Skeletal muscle tissue (tissue), 4 donors: ENCODE measurements around the gene SHTN1. TPM values are rescaled to one million over a fixed set of nuclear protein-coding genes. Genes with fewer than 3 reads are reported as not detected.

ENCODE experiments used
- H3K27ac ChIP-seq: one replicate; pipeline ENCODE4 v1.7.0; 2013; ENCODE audit warnings: mild to moderate bottlenecking, low read depth, low read length, inconsistent platforms
- H3K27me3 ChIP-seq, 3 donors: one replicate each; pipeline ENCODE4 v1.7.0; 2013; ENCODE audit warnings: low read length in 3 of 3; ENCODE audit not compliant: control insufficient read depth in 3 of 3, insufficient read depth in 3 of 3
- H3K36me3 ChIP-seq, 3 donors: one replicate each; pipeline ENCODE4 v1.7.0; 2013; ENCODE audit warnings: low read length in 3 of 3; ENCODE audit not compliant: control insufficient read depth in 3 of 3, insufficient read depth in 3 of 3
- H3K4me1 ChIP-seq, 3 donors: one replicate each; pipeline ENCODE4 v1.7.0; 2013; ENCODE audit warnings: low read length in 3 of 3, mild to moderate bottlenecking in 3 of 3; ENCODE audit not compliant: control insufficient read depth in 3 of 3, insufficient read depth in 3 of 3
- H3K4me3 ChIP-seq, 3 donors: one replicate each; pipeline ENCODE4 v1.7.0; 2013; ENCODE audit warnings: low read length in 3 of 3
- H3K9ac ChIP-seq, 3 donors: one replicate each; pipeline ENCODE4 v1.7.0; 2013; ENCODE audit warnings: low read length in 3 of 3, mild to moderate bottlenecking in 3 of 3, moderate library complexity in 2 of 3, low read depth in 1 of 3
- H3K9me3 ChIP-seq, 3 donors: one replicate each; pipeline ENCODE4 v1.7.0; 2013; ENCODE audit warnings: low read length in 3 of 3; ENCODE audit not compliant: control insufficient read depth in 3 of 3
- total RNA-seq: library from RNA; depleted of rRNA; stranded (reverse); fragments of >200 nt; gene quantifications from one replicate; pipeline ENCODE4 v1.2.3, GENCODE V29; 2014
- donor health status: Osteomylitis.

SHTN1 gene
- total RNA-seq, 1 donor from 2014 or later = 1.6 TPM

- H3K27me3 ChIP-seq = peaks cover 0 to 4% (median 0%) of the 10 kb centered on the region in 3 donors
- no peak overlapping the region for H3K9ac ChIP-seq
- no peaks in the 10 kb centered on the region for H3K4me1 ChIP-seq
- H3K27ac ChIP-seq = no peak overlapping the region
- no peaks in the 10 kb centered on the region for H3K9me3 ChIP-seq
- no peak overlapping the region for H3K4me3 ChIP-seq
- no peaks in the 10 kb centered on the region for H3K36me3 ChIP-seq
These were observed 140.6 kb downstream of the SHTN1 start for GRCh38 chr10:116864436-116864835.

GRCh38 chr10:116861796-116862195, 143.2 kb downstream of the SHTN1 start:
- no peak overlapping the region for H3K4me3 ChIP-seq
- H3K9me3 ChIP-seq = no peaks in the 10 kb centered on the region
- H3K4me1 ChIP-seq = no peaks in the 10 kb centered on the region
- no peak overlapping the region for H3K9ac ChIP-seq
- peaks cover 0 to 2% (median 0%) of the 10 kb centered on the region in 3 donors for H3K27me3 ChIP-seq
- H3K36me3 ChIP-seq = no peaks in the 10 kb centered on the region
- H3K27ac ChIP-seq = no peak overlapping the region

DNA sequence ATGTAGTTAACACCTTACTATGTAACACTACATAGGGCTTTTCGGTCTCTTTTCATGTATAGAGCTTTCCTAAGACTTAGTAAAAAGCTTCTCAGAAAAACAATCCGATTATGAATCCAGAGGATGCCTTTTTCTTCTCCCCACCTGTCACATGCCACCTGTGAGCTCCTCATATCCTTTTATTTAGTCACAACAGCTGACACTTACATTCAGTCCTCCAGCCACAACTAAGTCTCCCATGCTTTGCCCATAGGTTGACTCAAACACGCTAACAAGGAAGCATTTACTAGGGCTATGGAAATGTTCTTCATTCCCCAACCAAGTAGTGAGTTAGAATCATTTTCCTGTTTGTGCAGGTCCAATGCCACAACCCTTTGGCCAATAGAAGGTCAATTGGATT, 147.8 kb downstream of the SHTN1 start:
- H3K4me3 ChIP-seq = no peak overlapping the region
- H3K9me3 ChIP-seq = no peaks in the 10 kb centered on the region
- H3K9ac ChIP-seq = no peak overlapping the region
- H3K36me3 ChIP-seq = no peaks in the 10 kb centered on the region
- H3K4me1 ChIP-seq = no peaks in the 10 kb centered on the region
- H3K27me3 ChIP-seq = no peaks in the 10 kb centered on the region
- H3K27ac ChIP-seq = no peak overlapping the region

- H3K9me3 ChIP-seq = no peaks in the 10 kb centered on the region
- peaks cover 0 to 9% (median 5%) of the 10 kb centered on the region in 3 donors for H3K4me1 ChIP-seq
- H3K27me3 ChIP-seq = peaks cover 9 to 25% (median 13%) of the 10 kb centered on the region in 3 donors
- H3K4me3 ChIP-seq = no peak overlapping the region
- no peaks in the 10 kb centered on the region for H3K36me3 ChIP-seq
- no peak overlapping the region for H3K9ac ChIP-seq
- no peak overlapping the region for H3K27ac ChIP-seq
These were observed 151.3 kb downstream of the SHTN1 start for GRCh38 chr10:116853701-116854100.

DNA sequence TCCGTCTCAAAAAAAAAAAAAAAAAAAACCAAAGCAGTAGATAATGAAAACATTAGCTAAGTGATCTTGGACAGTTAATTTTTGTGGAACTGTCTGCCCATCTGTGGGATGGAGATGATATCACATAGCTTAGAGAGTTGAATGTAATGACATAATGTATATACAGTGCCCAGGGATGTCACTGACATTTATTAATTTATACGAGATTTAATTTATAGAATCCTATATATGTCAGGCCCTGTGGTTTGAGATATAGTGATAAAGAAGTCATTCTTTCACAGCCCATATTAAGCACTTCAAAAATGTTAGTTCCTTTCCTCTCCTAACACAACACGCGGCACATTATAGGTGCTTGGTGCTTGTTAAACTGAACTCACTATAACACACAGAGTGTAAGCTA, 151.7 kb downstream of the SHTN1 start:
- Histone ChIP-seq H3K27me3 (peaks cover 9 to 29% (median 17%) of the 10 kb centered on the region in 3 donors), H3K36me3 (no peaks in the 10 kb centered on the region), H3K9me3 (no peaks in the 10 kb centered on the region), H3K9ac (no peak overlapping the region), H3K27ac (no peak overlapping the region), H3K4me1 (peaks cover 0 to 9% (median 5%) of the 10 kb centered on the region in 3 donors), H3K4me3 (no peak overlapping the region)

- no peaks in the 10 kb centered on the region for H3K9me3 ChIP-seq
- no peak overlapping the region for H3K4me3 ChIP-seq
- H3K36me3 ChIP-seq = no peaks in the 10 kb centered on the region
- H3K27ac ChIP-seq = no peak overlapping the region
- no peak overlapping the region for H3K9ac ChIP-seq
- H3K4me1 ChIP-seq = peaks cover 0 to 9% (median 5%) of the 10 kb centered on the region in 3 donors
- H3K27me3 ChIP-seq = peaks cover 9 to 37% (median 27%) of the 10 kb centered on the region in 3 donors
These were observed 152.7 kb downstream of the SHTN1 start for GRCh38 chr10:116852246-116852645.

- no peaks in the 10 kb centered on the region for H3K36me3 ChIP-seq
- H3K4me3 ChIP-seq = peak overlapping the region; percentile 35 to 69 (median 67)
- H3K27ac ChIP-seq = no peak overlapping the region
- H3K9ac ChIP-seq = peak overlapping the region in 2 of 3 donors; percentile 32 to 50
- H3K27me3 ChIP-seq = peaks cover 9 to 37% (median 32%) of the 10 kb centered on the region in 3 donors
- H3K4me1 ChIP-seq = peaks cover 0 to 9% (median 5%) of the 10 kb centered on the region in 3 donors
- no peaks in the 10 kb centered on the region for H3K9me3 ChIP-seq
These were observed 154.9 kb downstream of the SHTN1 start for GRCh38 chr10:116850058-116850611.

GRCh38 chr10:116849248-116850057, 155.5 kb downstream of the SHTN1 start, which contains the start of gene ENO4:
TSS of gene ENO4 (plus strand) at chr10:116849499. CDS start at chr10:116849567, 68 bp downstream.
- peaks cover 0 to 9% (median 5%) of the 10 kb centered on the region in 3 donors for H3K4me1 ChIP-seq

GRCh38 chr10:116848944-116849247, 156.1 kb downstream of the SHTN1 start:
- Histone ChIP-seq H3K9ac (peak overlapping the region in 2 of 3 donors; percentile 40 to 69), H3K27ac (no peak overlapping the region), H3K36me3 (no peaks in the 10 kb centered on the region), H3K27me3 (peaks cover 9 to 37% (median 32%) of the 10 kb centered on the region in 3 donors), H3K4me1 (peaks cover 0 to 9% (median 5%) of the 10 kb centered on the region in 3 donors), H3K9me3 (no peaks in the 10 kb centered on the region), H3K4me3 (peak overlapping the region; percentile 67 to 77 (median 69))

More at GRCh38 chr10:116849248-116850057, 155.5 kb downstream of the SHTN1 start, which contains the start of gene ENO4:
- no peak within 1 kb of the TSS for H3K27ac ChIP-seq
- no peaks in the 10 kb centered on the region for H3K36me3 ChIP-seq
- peak within 1 kb of the TSS; percentile 32 to 69 (median 40) for H3K9ac ChIP-seq
- no peaks in the 10 kb centered on the region for H3K9me3 ChIP-seq
- peak within 1 kb of the TSS; percentile 67 to 77 (median 69) for H3K4me3 ChIP-seq
- H3K27me3 ChIP-seq = peaks cover 9 to 37% (median 32%) of the 10 kb centered on the region in 3 donors
